CD14-positive monocyte (primary cell): ENCODE measurements around the gene PDE4B. TPM values are rescaled to one million over a fixed set of nuclear protein-coding genes. Genes with fewer than 3 reads are reported as not detected.

ENCODE experiments used
- DNase-seq, 3 donors: peaks; one replicate each; pipeline ENCODE4 v3.0.0-alpha.2; 2011 to 2022
- H2AFZ ChIP-seq: 2 replicates; pipeline ENCODE4 v1.6.0; 2012; ENCODE audit warnings: mild to moderate bottlenecking, low read depth, low read length, inconsistent platforms; ENCODE audit not compliant: insufficient read depth, poor library complexity, severe bottlenecking
- H3K27ac ChIP-seq, 2 donors: 1 replicate in 1 of 2; 2 replicates in 1 of 2; pipeline ENCODE4 v1.5.1; 2012 to 2013; ENCODE audit warnings: low read length in 2 of 2, control low read depth in 1 of 2, inconsistent platforms in 1 of 2, low read depth in 1 of 2, mild to moderate bottlenecking in 1 of 2
- H3K27me3 ChIP-seq, 2 donors: one replicate each; pipeline versions ENCODE4 v1.6.0 to v1.6.1; 2011 to 2013; ENCODE audit warnings: low read length in 2 of 2; ENCODE audit not compliant: control insufficient read depth in 2 of 2, insufficient read depth in 2 of 2
- H3K36me3 ChIP-seq, 2 donors: replicated peaks in 1 of 2; 1 replicate in 1 of 2; 2 replicates in 1 of 2; pipeline versions ENCODE4 v1.5.1 to v1.6.1; 2012 to 2013; ENCODE audit warnings: low read length in 2 of 2, control low read depth in 1 of 2, inconsistent platforms in 1 of 2, mild to moderate bottlenecking in 1 of 2; ENCODE audit not compliant: insufficient read depth in 2 of 2, control insufficient read depth in 1 of 2
- H3K4me1 ChIP-seq, 2 donors: 1 replicate in 1 of 2; 2 replicates in 1 of 2; pipeline versions ENCODE4 v1.5.1 to v1.6.1; 2012 to 2013; ENCODE audit warnings: low read length in 2 of 2, control low read depth in 1 of 2, inconsistent platforms in 1 of 2, mild to moderate bottlenecking in 1 of 2, moderate library complexity in 1 of 2; ENCODE audit not compliant: insufficient read depth in 2 of 2, control insufficient read depth in 1 of 2
- H3K4me2 ChIP-seq: replicated peaks from 2 replicates; pipeline ENCODE3; 2012; ENCODE audit warnings: low read length, moderate library complexity, mild to moderate bottlenecking; ENCODE audit not compliant: poor library complexity, severe bottlenecking; ENCODE audit errors: extremely low read depth
- H3K4me3 ChIP-seq, 3 experiments: fragments of 200-600 bp in 1 of 3; sonication (generic) in 1 of 3; replicated peaks in 1 of 3; 1 replicate in 2 of 3; 2 replicates in 1 of 3; pipeline ENCODE4 v1.5.1; 2011 to 2013; ENCODE audit warnings: low read length in 3 of 3, mild to moderate bottlenecking in 3 of 3, control low read depth in 2 of 3, low read depth in 2 of 3, inconsistent platforms in 1 of 3, moderate library complexity in 1 of 3
- H3K79me2 ChIP-seq: 2 replicates; pipeline ENCODE4 v1.6.0; 2012; ENCODE audit warnings: mild to moderate bottlenecking, control low read depth, inconsistent platforms, low read length, moderate library complexity; ENCODE audit not compliant: insufficient read depth
- H3K9ac ChIP-seq: 2 replicates; pipeline ENCODE4 v1.6.0; 2017; ENCODE audit warnings: low read length, mild to moderate bottlenecking; ENCODE audit not compliant: insufficient read depth, poor library complexity, severe bottlenecking
- H3K9me3 ChIP-seq, 2 donors: replicated peaks in 1 of 2; 1 replicate in 1 of 2; 2 replicates in 1 of 2; pipeline versions ENCODE4 v1.5.1 to v1.6.1; 2012 to 2013; ENCODE audit warnings: low read length in 2 of 2, control low read depth in 1 of 2; ENCODE audit not compliant: control insufficient read depth in 1 of 2, insufficient read depth in 1 of 2
- H4K20me1 ChIP-seq: 2 replicates; pipeline ENCODE4 v1.6.0; 2012; ENCODE audit warnings: mild to moderate bottlenecking, low read length, control low read depth, moderate library complexity; ENCODE audit not compliant: insufficient read depth
- H3K27ac Mint-ChIP-seq, 7 donors: one replicate each; pipeline ENCODE4 v1.8.0; 2020; ENCODE audit warnings: mild to moderate bottlenecking in 7 of 7, mixed read lengths in 7 of 7, moderate library complexity in 6 of 7, inconsistent platforms in 2 of 7
- H3K27me3 Mint-ChIP-seq, 3 donors: one replicate each; pipeline ENCODE4 v1.8.0; 2021 to 2022; ENCODE audit warnings: low read depth in 3 of 3, mild to moderate bottlenecking in 3 of 3, mixed read lengths in 3 of 3, moderate library complexity in 3 of 3, inconsistent platforms in 1 of 3
- H3K36me3 Mint-ChIP-seq, 2 donors: one replicate each; pipeline ENCODE4 v1.8.0; 2020; ENCODE audit warnings: mixed read lengths in 2 of 2, inconsistent platforms in 1 of 2, mild to moderate bottlenecking in 1 of 2
- H3K4me1 Mint-ChIP-seq: one replicate; pipeline ENCODE4 v1.8.0; 2020; ENCODE audit warnings: mild to moderate bottlenecking, mixed read lengths
- H3K4me3 Mint-ChIP-seq, 2 donors: one replicate each; pipeline ENCODE4 v1.8.0; 2020; ENCODE audit warnings: mild to moderate bottlenecking in 2 of 2, mixed read lengths in 2 of 2, moderate library complexity in 1 of 2
- H3K9me3 Mint-ChIP-seq, 7 donors: one replicate each; pipeline ENCODE4 v1.8.0; 2020 to 2022; ENCODE audit warnings: mixed read lengths in 7 of 7, mild to moderate bottlenecking in 6 of 7, moderate library complexity in 6 of 7, inconsistent platforms in 2 of 7
- CTCF ChIP-seq: fragments of 200-600 bp; IDR thresholded peaks from one replicate; pipeline ENCODE4 v1.8.0; 2022; ENCODE audit warnings: antibody characterized with exemption, mild to moderate bottlenecking
- WGBS: methylation state at CpG from one replicate; pipeline ENCODE4 v1.1.5; 2013; ENCODE audit warnings: missing lambda C conversion rate; ENCODE audit not compliant: insufficient coverage; 5-methylcytosine and 5-hydroxymethylcytosine counted together
- intact Hi-C, 2 donors: fragments of 100-400 bp; cut with micrococcal nuclease; formaldehyde crosslinking; loops; one replicate each; pipeline versions ENCODE4 v1.15.0 to v1.15.1; 2023
- polyA plus RNA-seq, 3 donors: library from polyadenylated mRNA; depleted of rRNA in 1 of 3; unstranded in 2 of 3; stranded (reverse) in 1 of 3; fragments of 300-500 nt in 2 of 3; fragments of >200 nt in 1 of 3; fragmentation: Illumina TruSeq in 2 of 3; gene quantifications; 1 replicate in 2 of 3; 2 replicates in 1 of 3; pipeline ENCODE4 v1.2.3, GENCODE V29; 2012 to 2021

The PDE4B gene
- polyA plus RNA-seq, 3 donors: 17.2 to 52.8 (median 25.2) TPM

DNA sequence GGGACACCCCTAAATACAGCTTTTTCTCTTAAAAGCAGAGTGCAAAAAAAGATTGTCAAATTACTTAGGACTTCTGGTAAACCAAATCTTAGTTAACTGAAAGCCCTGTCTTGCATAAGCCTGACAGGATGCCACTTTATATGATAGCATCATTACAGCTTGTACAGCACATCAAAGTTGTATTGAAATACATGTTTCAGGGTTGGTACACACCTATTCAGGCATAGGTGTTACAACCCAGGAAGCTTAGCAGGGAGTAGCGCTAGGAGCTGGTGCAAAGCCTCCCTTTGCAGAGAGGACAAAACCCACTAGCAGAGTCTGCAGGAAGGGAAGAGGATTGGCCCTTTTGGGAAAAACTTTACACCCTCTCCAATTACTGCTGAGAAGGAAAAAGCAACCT lies 482.4 kb downstream of the PDE4B start:
- H3K79me2 ChIP-seq: no peaks in the 10 kb centered on the region
- no peak for DNase-seq

DNA sequence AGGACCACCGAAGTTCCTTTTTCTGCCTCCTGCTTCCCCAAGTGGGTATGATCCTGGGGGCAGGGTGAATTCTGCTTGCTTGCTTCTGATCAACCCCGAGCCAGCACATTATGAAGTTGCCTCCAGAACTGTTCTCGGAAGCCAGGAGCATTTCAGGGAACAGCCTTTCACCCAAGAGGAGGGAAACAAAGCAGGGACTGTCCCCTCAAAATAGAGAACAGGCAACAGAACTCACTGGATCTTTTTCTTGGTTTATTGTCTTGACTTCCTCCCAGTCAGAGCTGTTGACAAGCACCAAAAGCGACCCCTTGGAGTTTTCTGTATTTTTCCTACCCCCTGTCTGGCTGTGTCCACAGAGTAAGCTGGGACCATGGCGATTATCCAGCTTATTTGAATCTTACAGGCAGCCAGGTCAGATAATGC lies 482.9 kb downstream of the PDE4B start:
- Histone ChIP-seq H3K27ac (peak overlapping the region in 1 of 2 donors; percentile 23), H3K36me3 (no peaks in the 10 kb centered on the region)
- TF ChIP-seq CTCF: no peak

More for the DNA sequence above, 482.4 kb downstream of the PDE4B start:
- no peak overlapping the region for H3K9ac ChIP-seq
- H2AFZ ChIP-seq: peak overlapping the region; percentile 50
- no peak for TF ChIP-seq CTCF
- peaks cover 54 to 64% of the 10 kb centered on the region in 2 donors for H3K4me1 ChIP-seq
- no peaks in the 10 kb centered on the region for H4K20me1 ChIP-seq
- Mint-ChIP-seq H3K9me3 (no peaks in the 10 kb centered on the region), H3K4me3 (peak overlapping the region in 1 of 2 donors; percentile 76), H3K4me1 (peaks cover 80% of the 10 kb centered on the region), H3K27ac (peak overlapping the region in 5 of 7 donors; percentile 81 to 88 (median 82)), H3K36me3 (no peaks in the 10 kb centered on the region), H3K27me3 (no peaks in the 10 kb centered on the region)
- H3K4me2 ChIP-seq: peak overlapping the region; percentile 32
- H3K27me3 ChIP-seq: no peaks in the 10 kb centered on the region
- H3K4me3 ChIP-seq: peak overlapping the region in 1 of 3 experiments; percentile 40
- H3K9me3 ChIP-seq: no peaks in the 10 kb centered on the region
- no peaks in the 10 kb centered on the region for H3K36me3 ChIP-seq
- no CpG with 5 or more reads among the region's 1 CpG for WGBS
- intact Hi-C loops: no loop called here
- H3K27ac ChIP-seq: peak overlapping the region in 1 of 2 donors; percentile 23

More for the DNA sequence above, 482.9 kb downstream of the PDE4B start:
- 21% methylated on average over 4 of the region's 5 CpGs for WGBS
- Histone ChIP-seq H3K27me3 (no peaks in the 10 kb centered on the region), H3K9ac (no peak overlapping the region), H3K4me2 (peak overlapping the region; percentile 32), H4K20me1 (no peaks in the 10 kb centered on the region), H3K9me3 (no peaks in the 10 kb centered on the region), H2AFZ (peak overlapping the region; percentile 50), H3K4me3 (peak overlapping the region in 1 of 3 experiments; percentile 40), H3K4me1 (peaks cover 49 to 59% of the 10 kb centered on the region in 2 donors), H3K79me2 (no peaks in the 10 kb centered on the region)
- Mint-ChIP-seq H3K27ac (peak overlapping the region; percentile 68 to 90 (median 82)), H3K36me3 (no peaks in the 10 kb centered on the region), H3K4me3 (peak overlapping the region; percentile 55 to 76), H3K4me1 (peaks cover 74% of the 10 kb centered on the region), H3K9me3 (no peaks in the 10 kb centered on the region), H3K27me3 (no peaks in the 10 kb centered on the region)
- DNase-seq: peak in 2 of 3 donors; percentile 29 to 41
- intact Hi-C loops: no loop called here
